Inferior parietal cortex (tissue), 1 donor: ENCODE results near the gene SYNM.
A peak's percentile ranks its signal among the peaks of the same experiment; 100 is the strongest.

Experiments
- DNase-seq: peaks from one replicate; pipeline ENCODE4 v3.0.0-alpha.2; 2016; ENCODE audit errors: extremely low spot score

The SYNM gene

GRCh38 chr15:99085413-99086326 lies 19.2 kb upstream of the SYNM start:
- DNase-seq: no peak

DNA sequence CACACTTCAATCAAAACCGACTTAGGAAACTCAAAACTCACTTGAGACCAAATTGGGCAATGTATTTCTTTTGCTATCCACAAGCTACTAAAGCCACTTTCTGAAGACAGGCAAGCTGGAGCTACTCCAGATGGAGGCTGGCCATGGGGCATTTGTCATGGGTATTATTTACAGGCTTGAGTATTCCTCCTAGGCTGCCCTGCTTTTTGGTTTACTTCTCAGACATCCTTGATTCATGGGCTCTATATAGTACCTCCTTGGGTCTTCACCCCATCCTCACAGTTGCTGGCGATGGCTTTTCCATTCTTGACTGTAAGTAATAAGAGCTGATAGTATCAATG lies 18.6 kb upstream of the SYNM start:
- no peak for DNase-seq

GRCh38 chr15:99087405-99087943 lies 17.4 kb upstream of the SYNM start:
- no peak for DNase-seq

DNA sequence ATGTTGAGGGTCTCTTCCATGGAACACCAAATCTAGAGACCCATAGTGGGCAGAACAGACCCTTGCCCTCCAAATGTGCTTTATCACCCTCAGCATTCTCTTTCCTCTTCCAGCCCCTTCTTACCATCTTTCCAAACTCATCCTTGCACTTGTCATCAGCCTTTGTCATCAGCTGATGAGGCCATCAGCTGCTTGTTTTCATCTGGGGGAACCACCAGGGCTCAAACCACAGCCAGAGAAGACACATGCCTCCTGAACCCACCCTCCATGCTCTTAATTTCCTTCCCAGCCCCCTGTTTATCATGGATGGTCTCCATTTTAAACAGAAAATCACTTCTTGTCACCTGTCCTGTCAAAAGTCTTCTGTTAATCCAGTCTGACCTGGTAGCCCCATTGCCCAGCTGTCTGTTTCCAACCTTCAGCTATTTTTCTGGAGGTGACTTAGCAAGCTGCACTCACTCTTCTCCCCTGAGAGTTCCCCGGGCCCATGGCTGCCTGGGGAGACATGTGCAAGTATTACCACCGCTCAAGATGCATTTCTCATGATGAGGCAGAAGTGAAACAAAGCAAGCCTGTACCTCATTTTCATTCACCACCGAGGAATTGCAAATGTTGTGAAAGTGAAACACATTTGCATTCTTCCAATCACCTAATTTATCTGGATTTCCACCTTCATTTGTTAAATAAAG lies 14.7 kb upstream of the SYNM start:
- no peak for DNase-seq

- DNase-seq: no peak
These were observed 13.9 kb upstream of the SYNM start for GRCh38 chr15:99090938-99091337.

DNA sequence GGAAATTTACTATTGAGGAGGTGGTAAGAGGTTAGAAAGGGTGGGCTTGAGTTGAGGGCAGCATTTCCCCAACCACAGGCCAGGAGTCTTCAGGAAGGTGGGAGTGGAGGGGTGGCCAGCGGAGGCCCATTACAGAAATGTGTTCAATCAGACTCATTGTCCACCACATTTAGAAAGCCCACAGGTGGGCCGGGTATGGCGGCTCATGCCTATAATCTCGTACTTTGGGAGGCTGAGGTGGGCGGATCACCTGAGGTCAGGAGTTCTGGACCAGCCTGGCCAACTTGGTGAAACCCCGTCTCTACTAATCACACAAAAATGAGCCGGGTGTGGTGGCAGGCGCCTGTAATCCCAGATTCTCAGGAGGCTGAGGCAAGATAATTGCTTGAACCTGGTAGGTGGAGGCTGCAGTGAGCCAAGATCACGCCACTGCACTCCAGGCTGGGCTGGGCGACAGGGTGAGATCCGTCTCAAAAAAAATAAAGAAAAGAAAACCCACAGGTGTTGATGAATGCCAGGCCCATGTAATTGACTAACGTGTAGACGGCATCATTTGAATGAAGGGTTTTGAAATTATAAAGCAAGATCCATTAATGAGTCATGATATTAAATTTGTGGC lies 12.2 kb upstream of the SYNM start:
- DNase-seq: no peak

- DNase-seq: no peak
These were observed 9.3 kb upstream of the SYNM start for GRCh38 chr15:99095626-99096025.

DNA sequence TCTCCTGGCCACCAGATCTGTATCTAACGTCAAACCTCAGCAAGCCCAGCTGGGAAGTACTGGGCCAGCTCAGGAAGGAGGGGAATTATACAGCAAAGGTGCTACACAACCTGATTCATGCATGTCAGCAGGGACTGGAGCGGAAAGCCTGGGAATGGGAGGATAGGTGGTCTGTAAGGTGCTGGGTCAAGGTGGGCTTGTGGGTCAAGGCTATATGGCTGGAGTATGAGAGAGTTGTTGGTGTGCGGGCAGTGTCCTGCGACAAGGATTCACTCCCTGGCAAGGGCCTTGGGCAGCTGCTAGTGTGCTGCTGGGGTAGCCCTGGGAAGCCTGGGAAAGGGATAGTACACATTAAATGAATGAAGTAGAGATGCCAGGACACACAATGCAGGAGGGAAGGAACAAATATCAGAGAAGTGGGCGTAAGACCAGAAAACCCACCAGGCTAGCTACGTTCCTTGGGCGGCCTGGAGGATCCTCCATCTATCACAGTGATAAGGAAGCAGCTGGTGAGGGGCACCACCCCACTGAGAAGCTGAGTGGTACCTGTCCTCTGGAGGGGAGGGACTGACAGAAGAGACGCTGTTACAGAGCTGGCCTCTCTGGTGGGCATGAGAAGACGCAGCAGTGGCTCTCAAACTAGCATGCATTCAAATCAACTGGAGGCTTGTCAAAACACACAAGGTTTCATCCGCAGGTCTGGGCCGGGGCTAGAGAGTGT lies 8.5 kb upstream of the SYNM start:
- DNase-seq: no peak

GRCh38 chr15:99096894-99097426 lies 7.9 kb upstream of the SYNM start:
- no peak for DNase-seq

GRCh38 chr15:99097441-99098410 lies 7.2 kb upstream of the SYNM start:
- no peak for DNase-seq

- no peak for DNase-seq
These were observed 6.5 kb upstream of the SYNM start for GRCh38 chr15:99098426-99098825.

DNA sequence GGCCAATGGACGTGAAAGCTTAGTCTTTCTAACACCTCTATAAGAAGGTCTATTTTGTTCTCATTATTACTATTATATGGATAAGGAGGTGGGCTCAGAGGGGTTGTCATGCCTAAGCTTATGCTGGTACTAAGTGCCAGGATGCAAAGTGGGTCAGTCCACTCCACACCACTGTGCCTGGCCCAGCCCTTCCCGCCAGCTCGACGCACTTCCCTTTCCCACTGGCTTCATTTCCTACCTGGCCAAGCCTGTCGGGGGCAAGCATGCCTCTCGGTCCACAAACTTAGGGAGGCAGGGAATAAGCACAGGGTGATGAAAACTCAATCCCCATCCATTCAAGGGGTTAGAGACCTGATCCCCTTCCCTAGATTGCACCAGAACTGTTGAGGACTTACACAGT lies 5.9 kb upstream of the SYNM start:
- DNase-seq: no peak

DNA sequence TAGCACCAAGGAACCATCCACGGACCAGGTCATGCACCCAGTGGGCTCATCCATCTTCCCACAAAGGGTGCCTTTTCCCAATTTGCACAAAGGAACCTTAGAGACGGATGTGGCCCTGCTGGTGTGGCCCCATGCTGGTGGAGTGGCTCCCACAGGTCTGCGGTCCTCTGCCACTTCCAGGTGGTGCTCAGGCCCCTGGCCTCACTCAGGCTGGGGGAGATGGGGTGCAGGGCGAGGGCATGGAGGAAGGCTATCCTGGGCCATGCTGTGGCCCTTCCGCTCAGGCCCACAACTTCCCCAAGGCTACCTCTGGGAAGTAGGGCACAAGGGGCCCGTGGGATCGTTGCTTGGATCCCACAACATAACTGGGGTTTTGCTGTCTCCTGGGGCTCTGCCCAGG lies 5.2 kb upstream of the SYNM start:
- DNase-seq: no peak

DNA sequence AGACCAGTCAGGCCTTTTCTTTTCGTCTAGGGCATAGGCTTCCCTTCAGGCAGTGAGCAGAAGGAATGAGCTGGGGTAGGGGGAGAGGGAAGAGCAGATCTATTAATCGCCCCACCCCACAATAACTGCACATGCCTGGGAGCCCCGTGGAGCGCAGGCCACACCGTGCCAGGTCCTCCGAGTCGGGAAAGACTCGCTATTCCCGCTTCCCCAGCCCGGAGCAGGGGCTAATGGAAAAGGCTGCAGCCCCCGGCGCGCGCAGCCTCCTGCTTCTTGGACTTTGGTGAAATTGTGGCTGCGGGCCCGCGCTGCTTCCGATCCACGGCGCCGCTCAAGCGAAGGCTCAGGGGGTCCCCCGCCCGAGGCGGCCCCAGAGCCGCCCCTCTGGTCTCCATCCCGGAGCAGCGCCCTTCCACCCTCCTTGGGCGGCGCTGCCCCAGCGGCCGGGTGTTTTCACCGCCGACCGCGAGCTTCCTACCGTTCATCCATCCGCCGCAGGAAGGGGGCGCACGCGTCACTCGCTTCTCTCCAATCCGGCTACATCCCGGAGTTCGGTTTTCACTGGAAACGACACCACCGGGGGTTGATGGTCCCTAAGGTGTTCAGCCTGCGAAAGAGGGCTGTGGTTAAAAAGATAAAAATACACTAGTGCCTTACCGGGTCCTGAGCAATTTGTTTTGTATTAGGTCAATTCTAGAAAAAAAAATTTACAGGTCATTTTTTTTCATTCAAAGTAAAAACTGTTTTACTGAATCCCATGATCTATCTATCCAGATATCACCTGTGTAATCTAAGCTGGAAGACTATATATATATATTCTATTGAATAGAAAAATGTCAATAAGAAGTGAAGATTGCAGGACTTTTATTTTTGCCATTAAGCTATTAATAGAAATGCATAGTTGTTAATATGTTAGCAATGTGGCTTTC lies 4.4 kb upstream of the SYNM start:
- DNase-seq: peak; percentile 80

GRCh38 chr15:99101501-99101900 lies 3.4 kb upstream of the SYNM start:
- DNase-seq: no peak

DNA sequence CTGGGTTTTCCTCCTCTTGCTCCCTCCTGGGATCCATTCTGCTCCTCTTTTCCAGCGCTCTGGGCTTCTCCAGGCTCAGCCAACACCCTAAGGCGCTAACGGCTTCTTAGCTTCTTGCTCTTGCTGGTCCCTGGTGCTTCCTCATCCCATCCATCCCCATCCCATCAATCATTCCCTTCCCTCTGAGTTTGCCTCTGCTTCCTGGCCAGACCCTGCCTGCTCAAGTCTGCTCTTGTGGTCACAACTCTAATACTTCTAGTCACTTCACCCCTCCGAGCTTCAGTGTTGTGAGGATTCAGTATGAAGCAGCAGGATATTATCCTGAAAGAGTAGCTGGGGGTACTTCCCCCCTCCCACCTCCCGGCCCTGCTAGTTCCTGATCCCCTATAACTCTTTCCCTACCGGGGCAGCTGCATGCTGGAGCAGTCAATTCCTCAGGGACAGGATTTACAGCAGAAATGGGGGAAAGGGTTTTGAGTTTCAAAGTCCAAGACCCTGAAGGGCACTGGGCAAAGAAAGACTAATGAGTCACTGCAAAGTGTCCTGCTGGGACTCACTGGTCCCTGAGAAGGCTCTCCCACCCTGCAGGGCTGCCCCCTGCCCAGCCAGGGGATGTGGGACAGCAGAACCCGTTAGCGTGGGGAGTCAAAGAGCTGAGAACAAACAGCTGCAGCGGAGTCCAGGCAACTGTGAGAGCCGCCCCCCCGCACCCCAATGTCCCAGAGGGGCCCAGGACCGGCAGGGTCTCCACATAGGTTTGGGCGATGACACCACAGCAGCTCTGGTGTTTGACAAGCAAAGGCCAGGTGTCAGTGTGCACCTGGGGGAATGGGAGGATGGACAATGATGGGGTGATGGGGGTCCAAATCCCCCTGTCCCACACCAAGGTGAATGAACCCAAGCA lies 2.3 kb upstream of the SYNM start:
- no peak for DNase-seq

DNA sequence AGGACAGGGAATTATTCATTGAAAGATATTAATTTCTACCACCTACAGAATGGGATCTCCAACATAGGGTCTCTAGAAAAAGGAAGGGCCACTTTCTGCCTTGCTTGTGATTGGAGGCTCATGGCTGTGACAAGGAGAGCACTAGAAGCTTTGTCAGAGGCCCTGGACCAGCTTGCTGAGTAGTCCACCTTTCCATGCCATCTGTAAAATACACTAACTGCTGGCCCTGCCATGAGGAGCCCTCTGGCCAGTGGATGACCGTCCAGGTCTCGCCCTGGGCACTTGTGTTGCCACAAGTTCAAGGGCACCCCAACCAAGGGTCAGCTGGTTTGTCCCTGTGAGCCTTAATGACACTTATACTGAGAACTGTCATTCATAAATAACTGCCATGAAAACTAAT lies 1.6 kb upstream of the SYNM start:
- no peak for DNase-seq
